IMR-90 (cell line): ENCODE data around the gene CYP4F8. TPM values are rescaled to one million over a fixed set of nuclear protein-coding genes. Genes with fewer than 3 reads are reported as not detected.

Source experiments
- ATAC-seq: fragments of 200-7000 bp; cut with Tn5 transposase; 2 replicates; pipeline ENCODE4 v1.9.1; 2020; ENCODE audit warnings: low read depth, mild to moderate bottlenecking, moderate library complexity
- BruUV-seq: library from RNA; stranded (reverse); fragments of 400-500 nt; replicated peaks from 2 replicates; lab custom pipeline; 2021; lab: Mats Ljungman, UMichigan
- CTCF ChIA-PET: fragments of 300-600 bp; formaldehyde crosslinking; extraction: SDS; loops from one replicate; lab custom pipeline; 2021; ENCODE audit warnings: antibody characterized with exemption; lab: Yijun Ruan, JAX
- POLR2A ChIA-PET: fragments of 300-600 bp; sonication (Branson Sonifier 250); formaldehyde crosslinking; loops from one replicate; lab custom pipeline; 2022; ENCODE audit warnings: antibody characterized with exemption; ENCODE audit not compliant: unreplicated experiment; lab: Charles Lee
- DNase-seq: peaks from one replicate; pipeline ENCODE4 v3.0.0; 2013
- H2AFZ ChIP-seq: replicated peaks from 2 replicates; pipeline ENCODE3; 2013; ENCODE audit warnings: low read length, mild to moderate bottlenecking; ENCODE audit not compliant: poor library complexity
- H2AK5ac ChIP-seq: 2 replicates; pipeline ENCODE4 v1.6.1; 2013; ENCODE audit warnings: low read depth, low read length, inconsistent platforms
- H2AK9ac ChIP-seq: replicated peaks from 2 replicates; pipeline ENCODE3; 2013; ENCODE audit warnings: mild to moderate bottlenecking, low read depth, low read length, moderate library complexity; ENCODE audit not compliant: poor library complexity
- H2BK120ac ChIP-seq: 2 replicates; pipeline ENCODE4 v1.6.1; 2013; ENCODE audit warnings: low read depth, low read length, inconsistent platforms
- H2BK15ac ChIP-seq: 3 replicates; pipeline ENCODE4 v1.6.1; 2013; ENCODE audit warnings: low read depth, low read length, inconsistent platforms
- H2BK20ac ChIP-seq: 2 replicates; pipeline ENCODE4 v1.6.1; 2013; ENCODE audit warnings: low read depth, mild to moderate bottlenecking, inconsistent platforms, low read length, moderate library complexity
- H2BK5ac ChIP-seq: 2 replicates; pipeline ENCODE4 v1.6.1; 2013; ENCODE audit warnings: mild to moderate bottlenecking, low read depth, low read length, inconsistent platforms; ENCODE audit not compliant: poor library complexity, severe bottlenecking
- H3K14ac ChIP-seq: replicated peaks from 2 replicates; pipeline ENCODE4 v1.6.1; 2013; ENCODE audit warnings: low read depth, low read length, inconsistent platforms
- H3K18ac ChIP-seq: 2 replicates; pipeline ENCODE4 v1.6.1; 2013; ENCODE audit warnings: low read depth, low read length, control low read depth
- H3K23ac ChIP-seq: 2 replicates; pipeline ENCODE4 v1.6.1; 2013; ENCODE audit warnings: low read depth, low read length, inconsistent platforms
- H3K27ac ChIP-seq: 2 replicates; pipeline ENCODE4 v1.5.1; 2013; ENCODE audit warnings: mild to moderate bottlenecking, control low read depth, low read length; ENCODE audit not compliant: insufficient read depth
- H3K27me3 ChIP-seq: 2 replicates; pipeline ENCODE4 v1.6.1; 2013; ENCODE audit warnings: low read length; ENCODE audit not compliant: control insufficient read depth, insufficient read depth
- H3K36me3 ChIP-seq: 2 replicates; pipeline ENCODE4 v1.6.1; 2013; ENCODE audit warnings: low read length, mixed read lengths; ENCODE audit not compliant: control insufficient read depth, insufficient read depth
- H3K4ac ChIP-seq: 2 replicates; pipeline ENCODE4 v1.6.1; 2013; ENCODE audit warnings: low read depth, low read length, inconsistent platforms
- H3K4me1 ChIP-seq: 2 replicates; pipeline ENCODE4 v1.6.1; 2013; ENCODE audit warnings: low read length, mixed read lengths; ENCODE audit not compliant: control insufficient read depth, insufficient read depth
- H3K4me2 ChIP-seq: 2 replicates; pipeline ENCODE4 v1.6.1; 2013; ENCODE audit warnings: low read depth, mild to moderate bottlenecking, control low read depth, low read length, moderate library complexity
- H3K4me3 ChIP-seq: 2 replicates; pipeline ENCODE4 v1.5.1; 2013; ENCODE audit warnings: low read depth, mild to moderate bottlenecking, control low read depth, low read length, moderate library complexity; ENCODE audit not compliant: insufficient read depth
- H3K56ac ChIP-seq: 2 replicates; pipeline ENCODE4 v1.6.1; 2013; ENCODE audit warnings: low read length, inconsistent platforms; ENCODE audit not compliant: insufficient read depth; ENCODE audit errors: extremely low read depth
- H3K79me1 ChIP-seq, 2 experiments: 2 replicates each; pipeline ENCODE4 v1.6.1; 2013; ENCODE audit warnings: low read length in 2 of 2, inconsistent platforms in 1 of 2, low read depth in 1 of 2
- H3K9ac ChIP-seq: 2 replicates; pipeline ENCODE4 v1.6.1; 2013; ENCODE audit warnings: low read depth, low read length, control low read depth
- H3K9me1 ChIP-seq: 2 replicates; pipeline ENCODE4 v1.6.1; 2013; ENCODE audit warnings: low read length, inconsistent platforms; ENCODE audit not compliant: insufficient read depth
- H3K9me3 ChIP-seq: 2 replicates; pipeline ENCODE4 v1.6.1; 2013; ENCODE audit warnings: low read length; ENCODE audit not compliant: control insufficient read depth, insufficient read depth
- H4K20me1 ChIP-seq: 2 replicates; pipeline ENCODE4 v1.6.1; 2013; ENCODE audit warnings: low read length, inconsistent platforms; ENCODE audit not compliant: insufficient read depth
- H4K5ac ChIP-seq: 2 replicates; pipeline ENCODE4 v1.6.1; 2013; ENCODE audit warnings: mild to moderate bottlenecking, low read depth, low read length, control low read depth
- H4K8ac ChIP-seq, 2 experiments: 2 replicates each; pipeline ENCODE4 v1.6.1; 2013; ENCODE audit warnings: low read depth in 2 of 2, low read length in 2 of 2, control low read depth in 1 of 2, inconsistent platforms in 1 of 2
- H4K91ac ChIP-seq: 2 replicates; pipeline ENCODE4 v1.6.1; 2013; ENCODE audit warnings: low read depth, low read length, inconsistent platforms; ENCODE audit not compliant: insufficient read depth
- BHLHE40 ChIP-seq: fragments of 150-350 bp; IDR thresholded peaks from 2 replicates; pipeline ENCODE4 v1.6.1; 2016; ENCODE audit warnings: mild to moderate bottlenecking, low read depth, low read length
- CEBPB ChIP-seq: IDR thresholded peaks from 2 replicates; pipeline ENCODE4 v1.6.1; 2012; ENCODE audit warnings: low read depth, low read length, improper control_type of control experiment
- CHD1 ChIP-seq: IDR thresholded peaks from 2 replicates; pipeline ENCODE4 v1.6.1; 2012; ENCODE audit warnings: low read depth, low read length, improper control_type of control experiment
- CTCF ChIP-seq: conservative IDR thresholded peaks from 2 replicates; pipeline ENCODE4 v1.5.1; 2012; ENCODE audit warnings: mild to moderate bottlenecking, low read depth, low read length, improper control_type of control experiment
- ELK1 ChIP-seq: fragments of 150-350 bp; IDR thresholded peaks from 2 replicates; pipeline ENCODE4 v1.6.1; 2016; ENCODE audit warnings: low read depth, mild to moderate bottlenecking, low read length, moderate library complexity, borderline replicate concordance
- FOS ChIP-seq: fragments of 150-350 bp; IDR thresholded peaks from 2 replicates; pipeline ENCODE4 v1.6.1; 2016; ENCODE audit warnings: low read depth, low read length
- MAZ ChIP-seq: IDR thresholded peaks from 2 replicates; pipeline ENCODE4 v1.6.1; 2012; ENCODE audit warnings: low read depth, mild to moderate bottlenecking, low read length, improper control_type of control experiment, moderate library complexity, borderline replicate concordance
- MXI1 ChIP-seq: IDR thresholded peaks from 2 replicates; pipeline ENCODE4 v1.6.1; 2012; ENCODE audit warnings: low read depth, mild to moderate bottlenecking, low read length, moderate library complexity, borderline replicate concordance
- NFE2L2 ChIP-seq: fragments of 150-350 bp; IDR thresholded peaks from 2 replicates; pipeline ENCODE4 v1.6.1; 2016; ENCODE audit warnings: low read depth, mild to moderate bottlenecking, low read length
- POLR2A ChIP-seq: IDR thresholded peaks from 2 replicates; pipeline ENCODE4 v1.6.1; 2012; ENCODE audit warnings: mild to moderate bottlenecking, low read depth, low read length
- RAD21 ChIP-seq: IDR thresholded peaks from 2 replicates; pipeline ENCODE4 v1.6.1; 2012; ENCODE audit warnings: low read length, improper control_type of control experiment
- RCOR1 ChIP-seq: IDR thresholded peaks from 2 replicates; pipeline ENCODE4 v1.6.1; 2012; ENCODE audit warnings: mild to moderate bottlenecking, low read length, improper control_type of control experiment; ENCODE audit not compliant: insufficient replicate concordance
- USF2 ChIP-seq: fragments of 150-350 bp; IDR thresholded peaks from 2 replicates; pipeline ENCODE4 v1.6.1; 2017; ENCODE audit warnings: mild to moderate bottlenecking, antibody characterized with exemption, low read length, low read depth
- WGBS, 2 experiments: methylation state at CpG; one replicate each; pipeline versions ENCODE4 v1.1.5 to v1.1.7; 2013; ENCODE audit warnings: missing lambda C conversion rate in 2 of 2; ENCODE audit not compliant: insufficient read length in 1 of 2; ENCODE audit errors: extremely low coverage in 2 of 2; 5-methylcytosine and 5-hydroxymethylcytosine counted together
- dilution Hi-C: fragments of 300-500 bp; cut with HindIII; formaldehyde crosslinking; loops from one replicate; pipeline ENCODE4 v1.14.3; 2018; ENCODE audit warnings: low sequenced_read_pairs; ENCODE audit not compliant: unreplicated experiment
- in situ Hi-C: fragments of 300-500 bp; cut with MboI; formaldehyde crosslinking; loops from 3 replicates; pipeline ENCODE4 v1.14.3; 2019; ENCODE audit warnings: low sequenced_read_pairs, inconsistent platforms, mixed read lengths
- intact Hi-C: fragments of 100-400 bp; cut with micrococcal nuclease; formaldehyde crosslinking; loops from 2 replicates; pipeline ENCODE4 v1.10.0; 2022
- polyA plus RNA-seq, 3 experiments: library from polyadenylated mRNA; depleted of rRNA; stranded (reverse); fragments of >200 nt; gene quantifications; 2 replicates each; pipeline ENCODE4 v1.2.3, GENCODE V29; 2012; ENCODE audit warnings: low replicate concordance in 1 of 3
- total RNA-seq: library from RNA; depleted of rRNA; stranded (reverse); fragments of >200 nt; gene quantifications from 2 replicates; pipeline ENCODE4 v1.2.3, GENCODE V29; 2012

The CYP4F8 gene
- total and polyA plus RNA-seq, 2 of the 4 experiments (the other 2 are of a cell fraction), result not detected

GRCh38 chr19:15623711-15624318, 8.8 kb downstream of the CYP4F8 start:
- Histone ChIP-seq H2BK20ac (no peak overlapping the region), H3K79me1 (no peaks in the 10 kb centered on the region), H4K91ac (no peak overlapping the region), H3K27me3 (no peaks in the 10 kb centered on the region), H3K14ac (no peak overlapping the region), H3K36me3 (no peaks in the 10 kb centered on the region), H4K8ac (no peak overlapping the region), H2AK9ac (no peak overlapping the region), H3K9me3 (peaks cover 7% of the 10 kb centered on the region; the same call in 1 of the 2 replicates), H4K5ac (no peak overlapping the region), H3K23ac (no peak overlapping the region), H3K4me2 (no peak overlapping the region), H3K4me1 (no peaks in the 10 kb centered on the region), H3K18ac (no peak overlapping the region), H3K56ac (no peak overlapping the region), H4K20me1 (no peaks in the 10 kb centered on the region), H2AK5ac (no peak overlapping the region), H2BK15ac (no peak overlapping the region), H3K9me1 (no peaks in the 10 kb centered on the region), H3K4ac (no peak overlapping the region), H2BK120ac (no peak overlapping the region), H2BK5ac (no peak overlapping the region), H2AFZ (no peak overlapping the region), H3K27ac (no peak overlapping the region), H3K9ac (no peak overlapping the region), H3K4me3 (no peak overlapping the region)
- no peak for TF ChIP-seq CHD1
- no peak for TF ChIP-seq FOS
- TF ChIP-seq ELK1, result no peak
- TF ChIP-seq CTCF, result no peak
- TF ChIP-seq BHLHE40, result no peak
- TF ChIP-seq CEBPB, result no peak
- no peak for TF ChIP-seq POLR2A
- no peak for TF ChIP-seq NFE2L2
- TF ChIP-seq RAD21, result no peak
- TF ChIP-seq USF2, result no peak
- no peak for TF ChIP-seq RCOR1
- no peak for TF ChIP-seq MAZ
- no peak for TF ChIP-seq MXI1
- CTCF ChIA-PET, result no interaction called here
- dilution Hi-C loops, result no loop called here
- POLR2A ChIA-PET, result no interaction called here
- WGBS, 2 experiments, result 0% methylated on average over 6 of the region's 9 CpGs; no CpG with 5 or more reads in 1 of the 2 experiments
- BruUV-seq, result no TSS peak
- intact Hi-C loops, result no loop called here
- DNase-seq (no peak), ATAC-seq (no peak)
- in situ Hi-C loops, result no loop called here
